Lower lobe of right lung (tissue), 2 donors: ENCODE measurements around the gene SETD2. TPM values are rescaled to one million over a fixed set of nuclear protein-coding genes. Genes with fewer than 3 reads are reported as not detected.

ENCODE experiments used
- ATAC-seq, 2 donors: fragments of 200-7000 bp; cut with Tn5 transposase; one replicate each; pipeline ENCODE4 v1.9.1; 2020 to 2022; ENCODE audit warnings: mild to moderate bottlenecking in 2 of 2, moderate library complexity in 2 of 2
- DNase-seq: peaks from one replicate; pipeline ENCODE4 v3.0.0-alpha.2; 2020
- H3K27ac ChIP-seq: fragments of 200-600 bp; one replicate; pipeline ENCODE4 v1.8.0; 2022
- H3K27me3 ChIP-seq: fragments of 200-600 bp; one replicate; pipeline ENCODE4 v1.8.0; 2022; ENCODE audit warnings: low read depth
- H3K36me3 ChIP-seq: fragments of 200-600 bp; one replicate; pipeline ENCODE4 v1.8.0; 2022; ENCODE audit warnings: mild to moderate bottlenecking
- H3K4me1 ChIP-seq: fragments of 200-600 bp; one replicate; pipeline ENCODE4 v1.8.0; 2022
- H3K4me3 ChIP-seq: fragments of 200-600 bp; one replicate; pipeline ENCODE4 v1.8.0; 2022; ENCODE audit warnings: mild to moderate bottlenecking
- H3K9me3 ChIP-seq: fragments of 200-600 bp; one replicate; pipeline ENCODE4 v1.8.0; 2022
- CTCF ChIP-seq: fragments of 200-600 bp; IDR thresholded peaks from one replicate; pipeline ENCODE4 v1.8.0; 2022; ENCODE audit warnings: antibody characterized with exemption, mild to moderate bottlenecking
- intact Hi-C: fragments of 100-400 bp; cut with DNase I; formaldehyde crosslinking; loops from one replicate; pipeline ENCODE4 v1.11.0; 2022
- total RNA-seq: library from RNA; stranded (reverse); fragmentation: NEBNext Ultra II Directional; extraction: Animal tissue kit (Norgen Biotek cat#: 25700); gene quantifications from one replicate; pipeline ENCODE4 v1.2.1, GENCODE V29; 2021
- donor health status: DM: no; HTN: yes; CAD: no; lungs with severe emphysema.

Gene SETD2
- total RNA-seq, 1 donor from 2014 or later = 47.9 TPM

DNA sequence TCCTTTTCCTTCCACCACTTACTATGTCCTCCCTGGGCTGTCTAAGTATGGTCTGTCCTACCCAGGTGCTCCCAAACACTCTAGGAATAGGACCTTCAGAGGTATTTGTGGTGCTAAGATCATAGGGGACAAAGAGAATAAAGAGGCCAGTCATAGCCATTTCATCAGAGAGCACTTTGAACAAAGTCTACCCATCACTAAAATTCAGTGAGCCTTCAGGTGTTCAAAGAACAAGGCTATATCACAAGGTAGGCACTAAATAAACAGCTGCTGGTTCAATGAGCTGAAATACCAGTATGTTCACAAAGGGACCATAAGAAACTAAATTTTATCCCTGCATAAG, 145.7 kb downstream of the SETD2 start:
- Histone ChIP-seq H3K4me1 (peaks cover 44% of the 10 kb centered on the region), H3K36me3 (peaks cover 60% of the 10 kb centered on the region), H3K9me3 (no peaks in the 10 kb centered on the region), H3K4me3 (no peak overlapping the region), H3K27me3 (no peaks in the 10 kb centered on the region), H3K27ac (peak overlapping the region; percentile 32)
- intact Hi-C loops = no loop called here
- DNase-seq = no peak
- TF ChIP-seq CTCF = no peak
- ATAC-seq = no peak

- Histone ChIP-seq H3K4me3 (no peak overlapping the region), H3K4me1 (peaks cover 41% of the 10 kb centered on the region), H3K9me3 (no peaks in the 10 kb centered on the region), H3K27me3 (no peaks in the 10 kb centered on the region), H3K27ac (peak overlapping the region; percentile 32), H3K36me3 (peaks cover 60% of the 10 kb centered on the region)
- no peak for DNase-seq
- peak; percentile 73 to 78 for ATAC-seq
- no peak for TF ChIP-seq CTCF
- intact Hi-C loops = no loop called here
Observed at GRCh38 chr3:47017504-47018268, 146.2 kb downstream of the SETD2 start.

- H3K9me3 ChIP-seq = no peaks in the 10 kb centered on the region
- DNase-seq = no peak
- intact Hi-C loops = no loop called here
- H3K27ac ChIP-seq = peak overlapping the region; percentile 32
- H3K4me3 ChIP-seq = no peak overlapping the region
- peak; percentile 67 to 73 for ATAC-seq
- H3K36me3 ChIP-seq = peaks cover 60% of the 10 kb centered on the region
- peaks cover 35% of the 10 kb centered on the region for H3K4me1 ChIP-seq
- H3K27me3 ChIP-seq = no peaks in the 10 kb centered on the region
- no peak for TF ChIP-seq CTCF
Observed at GRCh38 chr3:47016934-47017435, 146.9 kb downstream of the SETD2 start.

GRCh38 chr3:47016086-47016933, 147.6 kb downstream of the SETD2 start:
- H3K9me3 ChIP-seq = no peaks in the 10 kb centered on the region
- no peak overlapping the region for H3K27ac ChIP-seq
- H3K27me3 ChIP-seq = no peaks in the 10 kb centered on the region
- intact Hi-C loops = no loop called here
- peaks cover 60% of the 10 kb centered on the region for H3K36me3 ChIP-seq
- H3K4me1 ChIP-seq = peaks cover 35% of the 10 kb centered on the region
- no peak overlapping the region for H3K4me3 ChIP-seq
- ATAC-seq = no peak
- TF ChIP-seq CTCF = no peak
- DNase-seq = no peak

GRCh38 chr3:47015151-47015550, 148.8 kb downstream of the SETD2 start:
- intact Hi-C loops = no loop called here
- Histone ChIP-seq H3K27ac (no peak overlapping the region), H3K36me3 (peaks cover 58% of the 10 kb centered on the region)

More at GRCh38 chr3:47015151-47015550, 148.8 kb downstream of the SETD2 start:
- Histone ChIP-seq H3K27me3 (no peaks in the 10 kb centered on the region), H3K9me3 (no peaks in the 10 kb centered on the region), H3K4me3 (no peak overlapping the region), H3K4me1 (peaks cover 37% of the 10 kb centered on the region)
- DNase-seq (no peak), ATAC-seq (no peak)
- TF ChIP-seq CTCF = no peak
